Hematopoietic multipotent progenitor cell treated with erythropoietin and hydrocortisone succinate and interleukin-3 and kit ligand, for 8 days (in vitro differentiated cells): Measurements from ENCODE around the gene HPCAL1.

Experiments used
- DNase-seq: peaks from one replicate; pipeline ENCODE4 v3.0.0-alpha.2; 2015

HPCAL1 gene

GRCh38 chr2:10357193-10358169 lies 54.8 kb downstream of the HPCAL1 start:
- DNase-seq, result no peak

- no peak for DNase-seq
Observed at GRCh38 chr2:10359246-10359645, 56.5 kb downstream of the HPCAL1 start.

GRCh38 chr2:10359731-10360329 lies 57.1 kb downstream of the HPCAL1 start:
- no peak for DNase-seq

- no peak for DNase-seq
Observed at GRCh38 chr2:10360460-10360849, 57.8 kb downstream of the HPCAL1 start.

GRCh38 chr2:10360850-10361588 lies 58.3 kb downstream of the HPCAL1 start:
- DNase-seq, result no peak

GRCh38 chr2:10362096-10362897 lies 59.6 kb downstream of the HPCAL1 start:
- no peak for DNase-seq

GRCh38 chr2:10362898-10363454 lies 60.3 kb downstream of the HPCAL1 start:
- DNase-seq, result no peak

GRCh38 chr2:10363861-10364610 lies 61.3 kb downstream of the HPCAL1 start:
- DNase-seq, result no peak

- no peak for DNase-seq
Observed at GRCh38 chr2:10365412-10365811, 62.7 kb downstream of the HPCAL1 start.

GRCh38 chr2:10366601-10367270 lies 64.0 kb downstream of the HPCAL1 start:
- DNase-seq, result no peak

- no peak for DNase-seq
Observed at GRCh38 chr2:10367472-10368439, 65.1 kb downstream of the HPCAL1 start.

- no peak for DNase-seq
Observed at GRCh38 chr2:10368491-10369231, 66.0 kb downstream of the HPCAL1 start.

GRCh38 chr2:10369269-10370255 lies 66.9 kb downstream of the HPCAL1 start:
- peak; percentile 95 for DNase-seq

- no peak for DNase-seq
Observed at GRCh38 chr2:10370390-10370789, 67.7 kb downstream of the HPCAL1 start.

- DNase-seq, result no peak
Observed at GRCh38 chr2:10370895-10371294, 68.2 kb downstream of the HPCAL1 start.

- no peak for DNase-seq
Observed at GRCh38 chr2:10371441-10372196, 68.9 kb downstream of the HPCAL1 start.
